Calu3 (cell line): ENCODE measurements around the gene ACAA1. TPM values are rescaled to one million over a fixed set of nuclear protein-coding genes. Genes with fewer than 3 reads are reported as not detected.

Experiments used
- BruUV-seq: library from RNA; stranded (reverse); fragments of 400-500 nt; replicated peaks from 2 replicates; lab custom pipeline; 2021; lab: Mats Ljungman, UMichigan
- CTCF ChIA-PET: fragments of 300-600 bp; sonication (Branson Sonifier 250); formaldehyde crosslinking; loops from one replicate; lab custom pipeline; 2022; ENCODE audit warnings: antibody characterized with exemption; lab: Charles Lee
- DNase-seq: peaks from one replicate; pipeline ENCODE4 v3.0.0; 2022
- H3K27ac Mint-ChIP-seq: one replicate; pipeline ENCODE4 v1.8.0; 2022; ENCODE audit warnings: mixed read lengths; ENCODE audit not compliant: unreplicated experiment
- H3K27me3 Mint-ChIP-seq: one replicate; pipeline ENCODE4 v1.8.0; 2022; ENCODE audit warnings: mixed read lengths; ENCODE audit not compliant: unreplicated experiment
- H3K36me3 Mint-ChIP-seq: one replicate; pipeline ENCODE4 v1.8.0; 2022; ENCODE audit warnings: mild to moderate bottlenecking, moderate library complexity, mixed read lengths; ENCODE audit not compliant: insufficient read depth, unreplicated experiment
- H3K4me1 Mint-ChIP-seq: one replicate; pipeline ENCODE4 v1.8.0; 2022; ENCODE audit warnings: mild to moderate bottlenecking, low read depth, mixed read lengths; ENCODE audit not compliant: unreplicated experiment
- H3K4me3 Mint-ChIP-seq: one replicate; pipeline ENCODE4 v1.8.0; 2022; ENCODE audit warnings: mild to moderate bottlenecking, low read depth, moderate library complexity, mixed read lengths; ENCODE audit not compliant: unreplicated experiment
- H3K9me3 Mint-ChIP-seq: one replicate; pipeline ENCODE4 v1.8.0; 2022; ENCODE audit warnings: low read depth, mixed read lengths; ENCODE audit not compliant: unreplicated experiment
- CTCF ChIP-seq: fragments of 200-600 bp; IDR thresholded peaks from one replicate; pipeline ENCODE4 v1.8.0; 2022; ENCODE audit warnings: antibody characterized with exemption; ENCODE audit not compliant: unreplicated experiment
- intact Hi-C: fragments of 100-400 bp; cut with micrococcal nuclease; formaldehyde crosslinking; loops from one replicate; pipeline ENCODE4 v1.10.0; 2022; ENCODE audit not compliant: unreplicated experiment
- total RNA-seq: library from RNA; stranded (reverse); gene quantifications from 2 replicates; pipeline ENCODE4 v1.2.3, GENCODE V29; 2022

The ACAA1 gene
- total RNA-seq, 1 experiment from 2014 or later: 64.5 TPM

DNA sequence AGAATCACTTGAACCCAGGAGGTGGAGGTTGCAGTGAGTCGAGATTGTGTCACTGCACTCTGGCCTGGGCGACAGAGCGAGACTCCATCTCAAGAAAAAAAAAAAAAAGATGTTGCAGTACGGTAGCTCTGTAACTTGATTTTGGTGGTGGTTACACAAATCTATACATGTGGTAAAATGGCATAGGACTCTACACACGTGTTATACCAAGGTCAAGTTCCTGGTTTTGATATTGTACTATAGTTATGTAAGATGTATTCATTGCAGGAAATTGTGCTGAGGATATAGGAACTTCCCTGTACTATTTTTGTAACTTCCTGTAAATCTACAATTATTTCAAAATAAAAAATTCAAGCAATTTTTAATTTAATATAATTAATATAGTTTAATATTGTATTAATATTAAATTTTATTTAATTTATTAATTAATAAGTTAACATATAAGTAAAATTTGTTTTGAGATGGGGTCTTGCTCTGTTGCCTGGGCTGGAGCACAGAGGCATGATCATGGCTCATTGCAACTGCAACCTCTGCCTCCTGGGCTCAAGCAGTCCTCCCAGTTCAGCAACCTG, 11.5 kb upstream of the ACAA1 start:
- DNase-seq: no peak
- H3K27ac Mint-ChIP-seq: no peak overlapping the region
- intact Hi-C loops: no loop called here
- no TSS peak for BruUV-seq
- TF ChIP-seq CTCF: no peak
- peaks cover 8% of the 10 kb centered on the region for H3K9me3 Mint-ChIP-seq
- CTCF ChIA-PET: no interaction called here
- H3K4me3 Mint-ChIP-seq: no peak overlapping the region
- no peaks in the 10 kb centered on the region for H3K27me3 Mint-ChIP-seq
- H3K36me3 Mint-ChIP-seq: peaks cover 7% of the 10 kb centered on the region
- peaks cover 23% of the 10 kb centered on the region for H3K4me1 Mint-ChIP-seq

DNA sequence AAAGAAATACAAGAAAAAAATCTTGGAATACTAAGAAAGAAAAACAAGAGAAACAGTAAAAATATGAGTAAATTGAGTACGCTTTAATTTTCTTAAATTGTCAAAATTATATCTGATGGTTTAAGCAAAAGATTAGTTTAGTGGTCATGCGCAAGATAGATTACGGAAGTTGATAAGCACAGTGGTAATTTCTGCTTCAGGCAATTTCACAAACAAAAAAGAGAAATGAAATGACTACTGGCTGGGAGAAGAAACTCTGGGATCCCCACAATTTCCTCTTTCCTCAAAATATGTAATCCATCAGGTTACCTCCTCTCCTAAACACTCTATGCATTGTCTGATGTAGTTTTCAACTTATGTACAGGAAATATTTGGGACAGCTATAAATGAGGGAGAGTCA, 10.5 kb upstream of the ACAA1 start:
- Mint-ChIP-seq H3K4me3 (no peak overlapping the region), H3K27me3 (no peaks in the 10 kb centered on the region), H3K36me3 (peaks cover 7% of the 10 kb centered on the region), H3K27ac (no peak overlapping the region), H3K4me1 (peaks cover 13% of the 10 kb centered on the region), H3K9me3 (peaks cover 8% of the 10 kb centered on the region)
- TF ChIP-seq CTCF: no peak
- no TSS peak for BruUV-seq
- DNase-seq: no peak
- intact Hi-C loops: no loop called here
- CTCF ChIA-PET: no interaction called here

GRCh38 chr3:38146504-38146903, 9.6 kb upstream of the ACAA1 start:
- no TSS peak for BruUV-seq
- peaks cover 15% of the 10 kb centered on the region for H3K4me1 Mint-ChIP-seq
- H3K9me3 Mint-ChIP-seq: peaks cover 8% of the 10 kb centered on the region
- no peak overlapping the region for H3K4me3 Mint-ChIP-seq
- CTCF ChIA-PET: no interaction called here
- no peak for DNase-seq
- intact Hi-C loops: no loop called here
- TF ChIP-seq CTCF: no peak
- peaks cover 2% of the 10 kb centered on the region for H3K36me3 Mint-ChIP-seq
- H3K27me3 Mint-ChIP-seq: no peaks in the 10 kb centered on the region
- no peak overlapping the region for H3K27ac Mint-ChIP-seq

DNA sequence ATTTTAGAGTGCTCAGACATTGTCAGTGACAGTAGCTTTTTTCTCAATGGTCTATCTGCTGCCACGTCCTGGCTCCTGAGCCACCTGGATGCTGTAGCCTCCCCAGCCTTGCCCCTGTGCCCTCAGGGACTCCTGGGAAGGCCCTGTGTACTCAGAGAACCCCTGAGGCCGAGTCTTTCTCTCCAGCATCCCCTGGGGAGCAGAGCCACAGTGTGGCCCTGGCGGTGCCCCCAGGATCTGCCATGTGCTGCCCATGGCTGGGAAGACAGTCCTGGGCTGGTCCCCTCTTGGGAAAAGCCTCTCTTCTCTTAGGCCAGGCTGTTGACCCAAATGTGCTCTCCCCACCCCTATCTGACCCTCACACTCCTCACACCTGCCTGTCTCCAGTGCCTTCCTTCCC, 6.6 kb upstream of the ACAA1 start:
- H3K4me1 Mint-ChIP-seq: peaks cover 21% of the 10 kb centered on the region
- TF ChIP-seq CTCF: no peak
- peaks cover 8% of the 10 kb centered on the region for H3K9me3 Mint-ChIP-seq
- CTCF ChIA-PET: interaction anchor here (1.6 kb wide), 1 partner anchor 10 kb away, joined by 3 read pairs; no protein-coding TSS in a partner anchor
- peaks cover 8% of the 10 kb centered on the region for H3K36me3 Mint-ChIP-seq
- H3K27ac Mint-ChIP-seq: no peak overlapping the region
- H3K4me3 Mint-ChIP-seq: no peak overlapping the region
- no peaks in the 10 kb centered on the region for H3K27me3 Mint-ChIP-seq
- intact Hi-C loops: no loop called here
- BruUV-seq: no TSS peak
- DNase-seq: no peak
